Activated T-helper 17 cell treated with anti-CD3 and anti-CD28 coated beads, Interleukin-2, amount 50 U/mL, for 72 hours (primary cell): ENCODE measurements around the gene ROBO1. TPM values are rescaled to one million over a fixed set of nuclear protein-coding genes. Genes with fewer than 3 reads are reported as not detected.

Experiments
- ATAC-seq: fragments of 150-1000 bp; cut with Tn5 transposase; replicated peaks from 2 replicates; pipeline ENCODE4 v1.10.0; 2021; ENCODE audit warnings: mild to moderate bottlenecking, moderate library complexity
- H3K27ac Mint-ChIP-seq: one replicate; pipeline ENCODE4 v1.8.0; 2022; ENCODE audit warnings: mixed read lengths
- H3K27me3 Mint-ChIP-seq: one replicate; pipeline ENCODE4 v1.8.0; 2022; ENCODE audit warnings: mixed read lengths
- H3K36me3 Mint-ChIP-seq: one replicate; pipeline ENCODE4 v1.8.0; 2022; ENCODE audit warnings: low read depth, mild to moderate bottlenecking, mixed read lengths
- H3K4me1 Mint-ChIP-seq: one replicate; pipeline ENCODE4 v1.8.0; 2022; ENCODE audit warnings: mixed read lengths
- H3K4me3 Mint-ChIP-seq: one replicate; pipeline ENCODE4 v1.8.0; 2022; ENCODE audit warnings: mild to moderate bottlenecking, mixed read lengths
- H3K9me3 Mint-ChIP-seq: one replicate; pipeline ENCODE4 v1.8.0; 2022; ENCODE audit warnings: mixed read lengths
- total RNA-seq, 2 donors: library from RNA; stranded (reverse); gene quantifications; one replicate each; pipeline ENCODE4 v1.2.3, GENCODE V29; 2022

ROBO1 gene
- total RNA-seq, 2 donors from 2014 or later: not detected

- Mint-ChIP-seq H3K9me3 (peaks cover 24% of the 10 kb centered on the region), H3K27ac (no peak overlapping the region), H3K27me3 (no peaks in the 10 kb centered on the region), H3K36me3 (no peaks in the 10 kb centered on the region), H3K4me3 (no peak overlapping the region), H3K4me1 (no peaks in the 10 kb centered on the region)
- ATAC-seq: no peak
These were observed 30.3 kb downstream of the ROBO1 start for GRCh38 chr3:79737530-79737929.

- H3K27me3 Mint-ChIP-seq: no peaks in the 10 kb centered on the region
- no peaks in the 10 kb centered on the region for H3K4me1 Mint-ChIP-seq
- no peak overlapping the region for H3K27ac Mint-ChIP-seq
- no peak overlapping the region for H3K4me3 Mint-ChIP-seq
- H3K36me3 Mint-ChIP-seq: no peaks in the 10 kb centered on the region
- ATAC-seq: no peak
- peaks cover 5% of the 10 kb centered on the region for H3K9me3 Mint-ChIP-seq
These were observed 38.7 kb downstream of the ROBO1 start for GRCh38 chr3:79729096-79729495.

GRCh38 chr3:79726786-79727185 lies 41.0 kb downstream of the ROBO1 start:
- H3K4me3 Mint-ChIP-seq: no peak overlapping the region
- H3K36me3 Mint-ChIP-seq: no peaks in the 10 kb centered on the region
- no peak for ATAC-seq

GRCh38 chr3:79724206-79724605 lies 43.6 kb downstream of the ROBO1 start:
- no peaks in the 10 kb centered on the region for H3K27me3 Mint-ChIP-seq
- no peak overlapping the region for H3K4me3 Mint-ChIP-seq
- no peaks in the 10 kb centered on the region for H3K36me3 Mint-ChIP-seq
- H3K4me1 Mint-ChIP-seq: no peaks in the 10 kb centered on the region
- no peak for ATAC-seq
- H3K27ac Mint-ChIP-seq: no peak overlapping the region
- peaks cover 5% of the 10 kb centered on the region for H3K9me3 Mint-ChIP-seq

More at GRCh38 chr3:79726786-79727185, 41.0 kb downstream of the ROBO1 start:
- peaks cover 2% of the 10 kb centered on the region for H3K9me3 Mint-ChIP-seq
- no peak overlapping the region for H3K27ac Mint-ChIP-seq
- H3K4me1 Mint-ChIP-seq: no peaks in the 10 kb centered on the region
- no peaks in the 10 kb centered on the region for H3K27me3 Mint-ChIP-seq

- Mint-ChIP-seq H3K27me3 (no peaks in the 10 kb centered on the region), H3K9me3 (no peaks in the 10 kb centered on the region), H3K4me1 (no peaks in the 10 kb centered on the region), H3K4me3 (no peak overlapping the region), H3K27ac (no peak overlapping the region), H3K36me3 (no peaks in the 10 kb centered on the region)
- no peak for ATAC-seq
These were observed 77.7 kb downstream of the ROBO1 start for GRCh38 chr3:79690072-79690471.

GRCh38 chr3:79685108-79685507 lies 82.7 kb downstream of the ROBO1 start:
- H3K27ac Mint-ChIP-seq: no peak overlapping the region
- H3K27me3 Mint-ChIP-seq: no peaks in the 10 kb centered on the region
- ATAC-seq: no peak

GRCh38 chr3:79684041-79684440 lies 83.8 kb downstream of the ROBO1 start:
- Mint-ChIP-seq H3K27me3 (no peaks in the 10 kb centered on the region), H3K27ac (no peak overlapping the region), H3K9me3 (peaks cover 20% of the 10 kb centered on the region), H3K4me3 (no peak overlapping the region), H3K4me1 (no peaks in the 10 kb centered on the region), H3K36me3 (no peaks in the 10 kb centered on the region)
- ATAC-seq: no peak

More at GRCh38 chr3:79685108-79685507, 82.7 kb downstream of the ROBO1 start:
- Mint-ChIP-seq H3K9me3 (peaks cover 19% of the 10 kb centered on the region), H3K36me3 (no peaks in the 10 kb centered on the region), H3K4me1 (no peaks in the 10 kb centered on the region), H3K4me3 (no peak overlapping the region)

- ATAC-seq: no peak
- Mint-ChIP-seq H3K27me3 (no peaks in the 10 kb centered on the region), H3K4me1 (no peaks in the 10 kb centered on the region), H3K36me3 (no peaks in the 10 kb centered on the region), H3K4me3 (no peak overlapping the region), H3K27ac (no peak overlapping the region), H3K9me3 (peaks cover 20% of the 10 kb centered on the region)
These were observed 95.1 kb downstream of the ROBO1 start for GRCh38 chr3:79672731-79673130.

- no peak for ATAC-seq
- Mint-ChIP-seq H3K27me3 (no peaks in the 10 kb centered on the region), H3K27ac (no peak overlapping the region), H3K4me3 (no peak overlapping the region), H3K4me1 (no peaks in the 10 kb centered on the region), H3K36me3 (no peaks in the 10 kb centered on the region), H3K9me3 (peaks cover 19% of the 10 kb centered on the region)
These were observed 95.7 kb downstream of the ROBO1 start for GRCh38 chr3:79672075-79672474.

GRCh38 chr3:79670178-79670577 lies 97.6 kb downstream of the ROBO1 start:
- Mint-ChIP-seq H3K36me3 (no peaks in the 10 kb centered on the region), H3K27me3 (no peaks in the 10 kb centered on the region), H3K4me3 (no peak overlapping the region), H3K4me1 (no peaks in the 10 kb centered on the region), H3K9me3 (peaks cover 19% of the 10 kb centered on the region), H3K27ac (no peak overlapping the region)
- ATAC-seq: no peak

GRCh38 chr3:79664455-79664854 lies 103.3 kb downstream of the ROBO1 start:
- no peak overlapping the region for H3K27ac Mint-ChIP-seq
- no peak for ATAC-seq
- H3K9me3 Mint-ChIP-seq: peaks cover 23% of the 10 kb centered on the region
- no peaks in the 10 kb centered on the region for H3K27me3 Mint-ChIP-seq
- H3K36me3 Mint-ChIP-seq: no peaks in the 10 kb centered on the region
- H3K4me1 Mint-ChIP-seq: no peaks in the 10 kb centered on the region
- no peak overlapping the region for H3K4me3 Mint-ChIP-seq

GRCh38 chr3:79661896-79662295 lies 105.9 kb downstream of the ROBO1 start:
- Mint-ChIP-seq H3K36me3 (no peaks in the 10 kb centered on the region), H3K9me3 (peaks cover 18% of the 10 kb centered on the region), H3K27me3 (no peaks in the 10 kb centered on the region), H3K27ac (no peak overlapping the region), H3K4me1 (no peaks in the 10 kb centered on the region), H3K4me3 (no peak overlapping the region)
- ATAC-seq: no peak

- H3K4me1 Mint-ChIP-seq: no peaks in the 10 kb centered on the region
- H3K27me3 Mint-ChIP-seq: no peaks in the 10 kb centered on the region
- H3K36me3 Mint-ChIP-seq: no peaks in the 10 kb centered on the region
- H3K27ac Mint-ChIP-seq: no peak overlapping the region
- peaks cover 3% of the 10 kb centered on the region for H3K9me3 Mint-ChIP-seq
- ATAC-seq: no peak
- H3K4me3 Mint-ChIP-seq: no peak overlapping the region
These were observed 110.7 kb downstream of the ROBO1 start for GRCh38 chr3:79657076-79657475.

GRCh38 chr3:79654019-79654418 lies 113.8 kb downstream of the ROBO1 start:
- ATAC-seq: no peak
- H3K27ac Mint-ChIP-seq: no peak overlapping the region
- no peaks in the 10 kb centered on the region for H3K4me1 Mint-ChIP-seq
- no peaks in the 10 kb centered on the region for H3K27me3 Mint-ChIP-seq
- H3K36me3 Mint-ChIP-seq: no peaks in the 10 kb centered on the region
- H3K9me3 Mint-ChIP-seq: peaks cover 3% of the 10 kb centered on the region
- H3K4me3 Mint-ChIP-seq: no peak overlapping the region

GRCh38 chr3:79653266-79653830 lies 114.5 kb downstream of the ROBO1 start:
- Mint-ChIP-seq H3K4me1 (no peaks in the 10 kb centered on the region), H3K27ac (no peak overlapping the region), H3K9me3 (peaks cover 3% of the 10 kb centered on the region), H3K27me3 (no peaks in the 10 kb centered on the region), H3K36me3 (no peaks in the 10 kb centered on the region), H3K4me3 (no peak overlapping the region)
- no peak for ATAC-seq

- Mint-ChIP-seq H3K27me3 (no peaks in the 10 kb centered on the region), H3K4me3 (no peak overlapping the region), H3K4me1 (no peaks in the 10 kb centered on the region), H3K36me3 (no peaks in the 10 kb centered on the region), H3K27ac (no peak overlapping the region), H3K9me3 (peaks cover 8% of the 10 kb centered on the region)
- no peak for ATAC-seq
These were observed 116.2 kb downstream of the ROBO1 start for GRCh38 chr3:79651536-79652065.
